ENCODE results near the gene PRLR. TPM values are rescaled to one million over a fixed set of nuclear protein-coding genes. Genes with fewer than 3 reads are reported as not detected.

The PRLR gene
- total RNA-seq, 1 donor from 2014 or later: 2.4 TPM

Other genes starting within 250 kb of the PRLR start
- not detected for gene AGXT2, start 182.5 kb downstream of the PRLR start, total RNA-seq

Data from tongue (tissue), 1 donor.